HG02870 (cell line): ENCODE data around the gene EEF1AKMT4.
"Not testable (repeated sequence)": the region's sequence is repeated elsewhere in the genome, so short reads cannot be mapped to it uniquely, and the experiment has no call there.

Experiments
- ATAC-seq: cut with Tn5 transposase; IDR thresholded peaks from one replicate; pipeline ENCODE4 v1.9.1; 2021; ENCODE audit warnings: mild to moderate bottlenecking, moderate library complexity; ENCODE audit not compliant: unreplicated experiment

Gene EEF1AKMT4

DNA sequence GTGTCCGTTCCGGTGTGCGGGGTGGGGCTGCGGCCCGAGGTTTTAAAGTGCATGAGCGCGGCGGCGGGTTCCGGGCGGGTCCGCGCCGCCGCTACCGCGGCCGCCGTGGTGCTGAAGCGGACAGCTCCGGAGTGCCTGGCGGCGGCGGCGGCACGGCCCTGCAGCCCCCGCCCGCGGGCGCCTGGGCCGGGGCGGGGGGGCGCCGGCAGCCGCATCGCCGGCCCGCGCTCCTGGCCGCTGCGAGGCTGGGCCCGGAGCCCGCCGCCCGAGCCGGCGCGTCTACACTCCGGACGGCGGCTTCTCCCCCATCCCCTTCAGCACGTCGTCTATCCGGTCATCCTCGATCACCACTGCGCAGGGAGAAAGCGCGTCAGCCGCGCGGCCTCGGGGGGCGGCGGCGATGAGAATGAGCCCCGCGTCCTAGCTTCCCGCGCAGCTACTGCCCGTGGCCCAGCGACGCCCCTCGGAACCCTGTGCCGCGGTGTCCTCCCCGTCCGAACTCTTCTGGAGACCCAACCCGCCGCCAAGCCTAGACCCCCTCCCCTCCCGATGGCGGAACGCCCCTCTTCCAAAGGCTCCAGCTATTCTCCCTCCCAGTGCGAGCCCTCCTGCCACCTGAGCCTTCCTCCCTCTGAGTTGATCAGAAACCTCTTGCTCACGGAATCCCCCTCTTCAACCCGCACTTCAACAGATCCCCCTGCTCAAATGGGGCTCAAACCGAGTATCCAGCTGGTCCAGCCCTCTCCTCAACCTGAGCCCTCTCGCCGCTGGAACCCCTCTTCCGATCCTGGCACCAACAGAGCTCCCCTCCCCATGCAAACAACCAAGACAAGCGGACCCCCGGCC is 10.6 kb downstream of the EEF1AKMT4 start:
- no peak for ATAC-seq

DNA sequence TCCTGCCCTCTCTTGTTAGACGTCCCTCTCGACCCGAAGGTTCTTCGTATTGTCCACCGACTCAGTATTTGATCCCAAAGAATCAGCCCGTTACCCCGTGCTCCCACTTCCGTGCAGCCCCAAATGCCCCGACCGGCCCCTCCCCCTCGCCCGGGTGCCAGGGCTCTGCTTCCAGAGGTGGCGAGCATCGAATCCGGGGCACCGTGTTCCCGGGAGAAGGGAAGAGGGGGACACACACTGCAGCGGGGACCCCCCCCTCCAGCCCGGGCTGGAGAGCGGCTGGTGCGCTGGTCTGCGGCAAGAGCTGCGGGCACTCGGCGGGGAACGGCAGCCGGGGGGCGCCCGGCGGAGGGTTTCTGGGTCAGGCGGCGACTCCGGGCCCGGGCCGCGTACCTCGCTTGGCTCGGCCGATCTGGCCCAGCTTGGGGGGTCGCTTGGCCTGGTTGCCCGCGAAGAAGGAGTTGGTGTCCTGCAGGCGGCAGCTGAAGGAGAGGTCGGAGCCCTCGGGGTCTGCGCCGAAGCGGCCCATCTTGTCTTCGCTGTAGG is 11.3 kb downstream of the EEF1AKMT4 start:
- no peak for ATAC-seq

DNA sequence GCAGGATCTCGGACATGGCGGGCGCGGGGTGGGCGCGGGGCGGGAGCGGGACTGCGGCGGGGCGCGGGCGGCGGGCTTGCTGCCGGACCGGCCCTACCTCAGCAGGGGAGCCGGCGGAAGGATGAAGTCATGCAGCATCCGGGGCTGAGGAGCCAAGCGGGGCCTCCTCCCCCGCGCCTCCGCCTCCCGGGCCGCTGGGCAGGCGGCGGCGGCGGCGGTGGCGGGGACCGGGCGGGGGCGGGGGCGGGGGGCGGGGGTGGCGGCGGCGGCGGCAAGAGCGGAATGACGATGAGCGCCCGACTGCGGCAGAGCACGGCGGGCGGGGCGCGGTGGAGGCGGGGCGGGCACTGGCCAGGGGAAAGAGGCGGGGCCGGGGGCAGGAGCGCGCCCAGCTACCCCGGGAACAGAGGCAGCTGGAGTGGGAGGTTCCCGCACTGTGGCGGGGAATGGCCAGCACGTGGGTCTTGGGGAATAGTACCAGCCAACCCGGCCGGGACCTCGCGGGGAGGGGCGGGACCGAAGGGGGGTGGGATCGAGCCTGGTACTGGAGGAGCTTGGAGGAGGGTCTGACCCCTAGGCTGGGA is 11.9 kb downstream of the EEF1AKMT4 start, which contains the start of gene CAMK2N2:
TSS of gene CAMK2N2 (minus strand) at position 284 of the 584 bp plus-strand sequence. CDS start at position 16, 268 bp downstream.
- no peak for ATAC-seq

DNA sequence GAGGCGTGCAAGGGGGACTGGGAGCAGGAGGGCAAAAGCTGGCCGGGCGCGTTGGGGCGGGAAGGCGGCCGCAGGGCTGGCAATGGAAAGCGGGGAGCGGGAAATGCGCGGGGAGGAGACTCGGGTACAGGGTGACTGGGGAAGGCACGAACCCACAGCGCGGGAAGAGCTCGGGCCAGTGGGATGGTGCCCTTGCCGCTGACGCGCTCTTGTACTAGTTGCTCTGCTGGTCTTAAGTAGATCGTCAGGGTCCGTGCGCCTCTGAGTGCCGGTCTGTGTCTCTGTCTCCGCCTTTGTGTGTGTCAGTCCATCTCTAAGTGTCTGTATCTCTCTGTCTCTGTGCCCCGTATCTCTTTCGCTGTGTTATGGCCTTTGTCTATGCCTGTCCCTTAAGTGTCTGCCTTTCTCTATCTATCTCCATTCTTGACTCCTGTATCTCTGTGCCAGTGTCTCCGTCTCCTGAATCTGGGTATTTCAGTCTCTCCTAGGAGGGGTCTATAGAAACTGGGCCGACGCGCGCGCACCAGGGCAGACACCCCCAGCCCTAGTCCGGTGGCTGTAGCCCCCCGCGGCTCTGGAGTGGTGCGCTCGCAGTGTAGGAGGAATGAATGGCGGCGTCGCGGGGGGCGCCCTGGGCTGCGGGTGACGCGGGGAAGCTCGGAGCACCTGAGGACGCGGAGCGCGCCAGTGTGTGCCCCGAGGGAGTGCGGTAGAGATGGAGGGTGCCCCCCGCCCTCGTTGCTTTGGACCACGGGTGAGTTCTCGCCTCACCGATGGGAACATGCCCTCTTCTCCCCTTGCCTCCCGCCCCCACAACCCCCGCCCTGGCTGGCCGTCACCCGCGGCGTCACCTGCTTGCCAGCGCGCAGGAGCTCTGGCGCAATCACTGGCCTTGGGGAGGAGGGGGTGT is 12.6 kb downstream of the EEF1AKMT4 start:
- ATAC-seq, result no peak

DNA sequence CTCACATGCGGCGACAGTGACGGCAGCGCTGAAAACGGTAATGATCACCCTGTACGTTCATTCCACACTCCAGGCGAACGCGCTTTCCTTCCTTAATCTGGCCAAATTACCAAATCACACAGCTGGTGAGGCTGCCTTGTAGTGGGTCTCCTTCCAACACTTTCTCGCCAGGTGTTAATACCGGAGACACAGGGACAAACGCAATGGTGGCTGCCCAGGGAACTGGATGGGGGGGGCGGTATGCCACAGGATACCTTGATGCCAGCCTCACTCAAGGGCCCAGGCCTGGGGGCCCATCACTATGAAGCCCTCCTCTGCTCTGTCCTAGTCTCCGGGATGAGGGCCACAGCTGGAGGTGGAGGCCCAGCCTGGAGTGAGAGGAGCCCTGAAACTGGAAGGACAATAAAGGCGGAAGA is 13.3 kb downstream of the EEF1AKMT4 start:
- ATAC-seq, result no peak

DNA sequence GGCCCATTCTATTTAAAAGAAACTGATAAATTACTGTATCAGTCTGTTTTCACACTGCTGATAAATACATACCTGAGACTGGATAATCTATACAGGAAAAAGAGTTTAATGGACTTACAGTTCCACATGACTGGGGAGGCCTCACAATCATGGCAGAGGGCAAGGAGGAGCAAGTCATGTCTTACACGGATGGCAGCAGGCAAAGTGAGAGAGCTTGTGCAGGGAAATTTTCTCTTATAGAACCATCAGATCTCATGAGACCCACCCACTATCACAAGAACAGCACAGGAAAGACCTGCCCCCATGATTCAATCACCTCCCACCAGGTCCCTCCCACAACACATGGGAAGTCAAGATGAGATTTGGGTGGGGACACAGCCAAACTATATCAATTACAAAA is 17.8 kb downstream of the EEF1AKMT4 start:
- not testable (repeated sequence) for ATAC-seq

DNA sequence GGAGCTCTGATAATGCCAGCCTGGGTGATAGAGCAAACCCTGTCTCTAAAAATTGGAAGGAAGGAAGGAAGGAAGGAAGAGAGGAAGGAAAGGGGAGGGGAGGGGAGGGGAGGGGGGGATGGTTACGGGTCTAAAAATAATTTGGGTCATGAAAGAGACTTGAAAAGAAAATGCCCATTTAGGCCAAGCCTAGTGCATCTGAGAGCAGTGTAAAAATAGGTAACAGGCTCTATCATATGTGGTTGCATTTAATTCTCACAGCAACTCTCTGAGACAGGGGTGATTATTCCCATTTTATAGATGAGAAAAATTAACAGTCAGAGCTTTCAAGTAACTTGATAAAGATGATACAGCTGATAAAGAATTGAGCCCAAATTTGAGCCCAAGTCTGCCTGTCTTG is 22.8 kb downstream of the EEF1AKMT4 start:
- no peak for ATAC-seq

DNA sequence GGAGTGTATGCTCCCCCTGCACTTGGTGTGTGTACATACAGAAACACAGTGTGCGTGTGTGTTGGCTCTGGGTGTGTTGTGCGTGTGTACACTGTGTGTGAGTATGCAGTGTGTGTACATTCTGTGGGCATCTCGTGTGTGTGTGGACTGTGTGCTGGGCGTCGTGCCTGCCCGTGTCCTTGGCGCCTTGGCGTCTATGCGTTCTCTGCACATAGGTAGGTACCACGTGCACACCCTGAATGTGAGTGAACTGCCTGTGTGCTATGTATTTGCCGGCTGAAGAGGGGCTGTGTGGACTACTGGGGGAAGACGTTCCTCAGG is 25.9 kb downstream of the EEF1AKMT4 start:
- no peak for ATAC-seq

DNA sequence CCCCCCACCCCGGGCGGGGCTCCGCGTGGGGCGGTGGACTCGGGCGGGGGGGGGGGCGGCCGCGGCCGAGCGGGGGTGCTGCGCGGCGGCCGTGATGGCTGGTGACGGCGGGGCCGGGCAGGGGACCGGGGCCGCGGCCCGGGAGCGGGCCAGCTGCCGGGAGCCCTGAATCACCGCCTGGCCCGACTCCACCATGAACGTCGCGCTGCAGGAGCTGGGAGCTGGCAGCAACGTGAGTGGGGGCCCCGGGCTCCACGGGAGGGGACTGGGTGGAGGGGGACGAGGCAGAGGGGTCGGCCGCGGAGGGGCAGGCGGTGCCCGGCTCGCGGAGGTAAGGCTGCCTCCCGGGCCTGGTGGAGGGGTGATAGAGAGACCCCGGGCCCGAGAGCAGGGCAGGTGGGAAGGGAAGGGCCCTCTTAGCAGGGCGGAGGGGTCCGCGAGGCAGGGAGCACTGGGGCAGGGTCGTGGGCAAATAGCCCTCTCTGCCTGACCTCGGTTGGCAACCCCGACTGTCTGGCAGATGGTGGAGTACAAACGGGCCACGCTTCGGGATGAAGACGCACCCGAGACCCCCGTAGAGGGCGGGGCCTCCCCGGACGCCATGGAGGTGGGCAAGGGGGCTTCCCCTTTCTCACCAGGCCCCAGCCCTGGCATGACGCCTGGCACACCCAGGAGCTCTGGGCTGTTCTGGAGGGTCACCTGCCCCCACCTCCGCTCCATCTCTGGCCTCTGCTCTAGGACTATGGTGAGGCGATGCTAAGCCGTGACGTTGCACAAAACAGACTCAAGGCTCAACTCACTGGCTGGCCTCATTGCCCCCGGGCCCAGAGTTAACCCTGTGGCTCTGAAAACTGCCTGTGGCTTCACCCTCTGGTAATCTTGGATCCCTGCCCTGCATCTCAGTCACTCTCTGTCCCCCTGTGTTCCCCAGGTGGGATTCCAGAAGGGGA is 26.8 kb downstream of the EEF1AKMT4 start, which contains the start of gene ECE2:
TSS of gene ECE2 (plus strand) at position 62 of the 950 bp plus-strand sequence. CDS start at position 194, 132 bp downstream.
- no peak for ATAC-seq

DNA sequence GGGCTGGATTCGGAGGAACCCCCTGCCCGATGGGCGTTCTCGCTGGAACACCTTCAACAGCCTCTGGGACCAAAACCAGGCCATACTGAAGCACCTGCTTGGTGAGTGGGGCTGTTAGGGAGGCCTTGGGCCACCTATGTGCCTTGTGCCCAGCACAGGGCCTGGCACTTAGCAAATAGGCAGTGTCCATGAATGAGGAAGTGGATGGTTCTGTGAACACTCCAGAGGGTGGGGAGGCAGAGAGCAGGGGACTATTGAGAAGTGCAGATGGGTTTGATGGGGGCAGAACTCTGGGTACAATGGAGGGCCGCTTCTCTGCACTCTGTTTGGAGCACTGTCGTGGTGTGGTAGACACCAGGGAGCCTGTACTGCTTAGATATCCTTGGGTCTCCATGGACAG is 27.9 kb downstream of the EEF1AKMT4 start:
- no peak for ATAC-seq

DNA sequence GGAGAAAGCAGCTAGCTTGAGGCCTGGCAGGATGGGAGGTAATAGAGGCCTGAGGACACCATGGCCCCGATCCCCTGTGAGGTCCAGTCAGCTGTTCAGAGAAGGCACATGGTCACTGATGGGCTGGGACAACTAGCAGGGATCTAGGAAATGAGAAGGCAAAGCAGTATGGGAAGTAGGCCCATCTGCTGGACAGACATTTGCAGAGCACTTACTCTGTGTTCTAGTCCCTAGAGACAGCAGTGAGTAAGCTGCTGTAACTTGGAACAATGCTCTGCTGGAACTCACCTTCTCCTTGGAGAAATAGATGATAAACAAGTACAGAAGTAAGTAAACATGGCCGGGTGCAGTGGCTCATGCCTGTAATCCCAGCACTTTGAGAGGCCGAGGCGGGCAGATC is 33.5 kb downstream of the EEF1AKMT4 start:
- ATAC-seq, result no peak

DNA sequence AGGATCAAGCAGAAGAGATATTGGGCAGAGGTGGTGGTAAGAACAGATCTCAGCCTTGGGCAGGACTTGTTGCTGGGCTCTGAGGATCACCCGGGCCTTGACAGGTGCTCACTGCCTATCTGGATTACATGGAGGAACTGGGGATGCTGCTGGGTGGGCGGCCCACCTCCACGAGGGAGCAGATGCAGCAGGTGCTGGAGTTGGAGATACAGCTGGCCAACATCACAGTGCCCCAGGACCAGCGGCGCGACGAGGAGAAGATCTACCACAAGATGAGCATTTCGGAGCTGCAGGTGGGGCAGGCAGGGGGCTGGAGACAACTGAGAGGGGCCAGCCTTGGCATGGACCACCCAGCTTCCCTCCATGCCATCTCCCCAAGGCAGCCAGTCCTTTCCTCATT is 34.2 kb downstream of the EEF1AKMT4 start:
- no peak for ATAC-seq

DNA sequence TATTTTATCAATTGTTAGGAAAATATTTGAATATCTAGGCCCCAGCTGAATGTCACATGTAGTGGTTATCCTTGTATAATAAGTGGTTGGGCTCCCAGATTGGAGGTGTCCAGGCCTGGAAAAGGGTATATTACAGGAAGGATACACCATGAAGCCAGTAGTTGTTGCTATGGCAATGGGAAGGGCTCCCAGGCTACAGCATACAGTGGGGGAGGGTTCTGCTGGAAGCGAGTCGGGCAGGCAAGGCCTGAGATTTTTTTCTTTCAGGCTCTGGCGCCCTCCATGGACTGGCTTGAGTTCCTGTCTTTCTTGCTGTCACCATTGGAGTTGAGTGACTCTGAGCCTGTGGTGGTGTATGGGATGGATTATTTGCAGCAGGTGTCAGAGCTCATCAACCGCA is 35.2 kb downstream of the EEF1AKMT4 start:
- no peak for ATAC-seq

DNA sequence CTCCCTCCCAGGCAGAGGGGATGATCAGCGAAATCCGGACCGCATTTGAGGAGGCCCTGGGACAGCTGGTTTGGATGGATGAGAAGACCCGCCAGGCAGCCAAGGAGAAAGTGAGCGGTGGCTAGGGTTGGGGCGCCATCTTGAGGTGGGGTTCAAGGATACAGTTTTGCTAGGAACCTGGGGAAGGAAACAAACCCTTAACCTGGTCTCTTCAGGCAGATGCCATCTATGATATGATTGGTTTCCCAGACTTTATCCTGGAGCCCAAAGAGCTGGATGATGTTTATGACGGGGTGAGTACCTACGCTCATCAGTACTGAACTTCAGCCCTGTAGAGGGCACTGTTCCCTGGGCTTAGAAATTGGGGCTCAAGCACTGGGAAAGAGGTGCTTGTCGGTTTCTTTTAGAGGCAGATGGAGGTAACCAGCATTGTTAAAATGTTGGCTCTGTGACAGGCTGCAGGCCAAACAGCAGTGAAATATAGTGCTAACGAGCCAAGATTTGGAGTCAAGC is 40.0 kb downstream of the EEF1AKMT4 start:
- ATAC-seq, result no peak

DNA sequence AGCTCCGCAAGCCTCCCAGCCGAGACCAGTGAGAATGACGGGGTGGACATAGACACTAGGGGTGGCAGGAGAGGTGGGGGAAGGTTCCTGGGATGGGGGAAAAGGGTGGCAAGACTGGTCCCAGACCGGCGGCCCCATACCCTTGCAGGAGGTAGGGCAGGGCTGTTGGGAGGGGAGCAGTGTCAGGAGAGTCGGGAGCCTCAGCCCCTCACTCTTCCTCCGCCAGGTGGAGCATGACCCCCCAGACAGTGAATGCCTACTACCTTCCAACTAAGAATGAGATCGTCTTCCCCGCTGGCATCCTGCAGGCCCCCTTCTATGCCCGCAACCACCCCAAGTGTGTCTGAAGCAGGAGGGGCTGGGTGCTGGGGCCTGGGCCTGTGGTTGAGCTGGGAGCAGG is 40.9 kb downstream of the EEF1AKMT4 start:
- ATAC-seq, result no peak

DNA sequence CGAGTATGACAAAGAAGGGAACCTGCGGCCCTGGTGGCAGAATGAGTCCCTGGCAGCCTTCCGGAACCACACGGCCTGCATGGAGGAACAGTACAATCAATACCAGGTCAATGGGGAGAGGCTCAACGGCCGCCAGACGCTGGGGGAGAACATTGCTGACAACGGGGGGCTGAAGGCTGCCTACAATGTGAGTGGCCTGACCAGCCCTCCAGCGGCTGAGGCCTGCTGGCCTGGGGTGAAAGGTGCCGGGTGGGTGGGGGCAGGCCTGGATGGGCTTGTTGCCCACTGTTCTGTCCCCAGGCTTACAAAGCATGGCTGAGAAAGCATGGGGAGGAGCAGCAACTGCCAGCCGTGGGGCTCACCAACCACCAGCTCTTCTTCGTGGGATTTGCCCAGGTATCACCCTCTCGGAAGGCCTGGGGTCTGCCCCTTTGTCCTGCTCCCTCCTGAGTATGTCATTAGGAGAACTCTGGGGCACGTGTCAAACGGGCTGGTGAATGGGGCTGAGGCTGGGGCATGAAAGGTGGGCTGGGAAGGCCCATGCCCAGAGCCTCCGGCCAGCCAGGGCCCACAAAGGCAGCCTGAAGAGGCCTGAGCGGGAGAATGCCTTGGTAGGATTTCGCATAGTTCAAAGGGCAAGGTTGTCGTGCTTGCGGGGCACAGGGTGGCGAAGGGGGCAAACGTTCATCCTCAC is 41.7 kb downstream of the EEF1AKMT4 start:
- no peak for ATAC-seq

DNA sequence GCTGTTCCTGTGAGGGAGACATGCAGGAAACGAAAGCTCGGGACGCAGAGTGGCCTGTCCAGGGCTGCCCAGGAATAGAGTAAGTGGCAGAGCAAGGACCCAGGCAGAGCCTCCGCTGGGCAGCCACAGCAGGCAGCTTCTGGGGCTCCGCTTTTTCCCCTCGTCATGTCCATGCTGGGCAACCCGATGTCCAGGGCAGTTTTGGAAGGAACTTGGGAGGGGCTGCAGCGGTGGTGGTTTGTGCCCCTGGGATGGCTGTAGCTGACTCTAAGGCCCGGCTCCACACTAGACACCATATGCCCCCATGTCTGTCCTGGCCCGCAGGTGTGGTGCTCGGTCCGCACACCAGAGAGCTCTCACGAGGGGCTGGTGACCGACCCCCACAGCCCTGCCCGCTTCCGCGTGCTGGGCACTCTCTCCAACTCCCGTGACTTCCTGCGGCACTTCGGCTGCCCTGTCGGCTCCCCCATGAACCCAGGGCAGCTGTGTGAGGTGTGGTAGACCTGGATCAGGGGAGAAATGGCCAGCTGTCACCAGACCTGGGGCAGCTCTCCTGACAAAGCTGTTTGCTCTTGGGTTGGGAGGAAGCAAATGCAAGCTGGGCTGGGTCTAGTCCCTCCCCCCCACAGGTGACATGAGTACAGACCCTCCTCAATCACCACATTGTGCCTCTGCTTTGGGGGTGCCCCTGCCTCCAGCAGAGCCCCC is 42.4 kb downstream of the EEF1AKMT4 start:
- no peak for ATAC-seq

DNA sequence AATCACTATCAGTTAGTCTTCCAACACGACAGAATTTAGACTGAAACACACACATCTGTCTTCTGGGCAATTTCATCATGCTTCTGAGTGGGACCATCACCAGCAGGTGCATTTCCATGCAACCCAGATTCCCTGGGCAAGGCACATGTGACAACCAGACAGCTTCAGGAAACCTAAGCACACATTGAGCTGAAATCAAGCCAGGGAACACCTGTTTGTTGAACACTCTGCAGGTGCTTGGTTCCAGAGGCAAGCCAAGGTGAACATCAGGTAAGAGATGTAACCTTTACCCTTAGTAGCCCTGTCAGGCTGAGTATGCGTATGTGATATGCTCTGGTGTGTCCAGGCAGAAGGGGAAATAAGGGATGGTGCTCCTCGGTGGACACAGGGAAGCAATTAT is 46.3 kb downstream of the EEF1AKMT4 start:
- ATAC-seq, result no peak

DNA sequence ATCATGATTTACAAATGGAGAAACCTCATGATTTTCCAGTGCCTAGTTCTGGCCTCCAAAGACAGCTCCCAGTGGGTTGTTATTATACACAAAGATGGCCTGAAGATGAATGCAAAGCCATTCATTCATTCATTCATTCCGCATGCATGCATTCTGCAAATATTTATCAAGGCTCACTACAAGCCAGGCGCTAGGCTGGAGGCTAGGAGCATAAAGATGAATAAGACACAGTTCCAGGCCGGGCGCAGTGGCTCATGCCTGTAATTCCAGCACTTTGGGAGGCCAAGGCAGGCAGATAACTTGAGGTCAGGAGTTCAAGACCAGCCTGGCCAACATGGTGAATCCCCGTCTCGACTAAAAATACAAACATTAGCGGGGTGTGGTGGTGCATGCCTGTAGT is 47.1 kb downstream of the EEF1AKMT4 start:
- no peak for ATAC-seq
